NCI-H2107 treated with DMSO at 0.1 percent for 48 hours (cell line): Measurements from ENCODE around the gene RRP36.
A peak's percentile ranks its signal among the peaks of the same experiment; 100 is the strongest.
"Not testable (repeated sequence)": the region's sequence is repeated elsewhere in the genome, so short reads cannot be mapped to it uniquely, and the experiment has no call there.

Source experiments
- DNase-seq: peaks from one replicate; lab custom pipeline; 2025; ENCODE audit not compliant: unreplicated experiment; lab: John Stamatoyannopoulos, UW

The RRP36 gene

DNA sequence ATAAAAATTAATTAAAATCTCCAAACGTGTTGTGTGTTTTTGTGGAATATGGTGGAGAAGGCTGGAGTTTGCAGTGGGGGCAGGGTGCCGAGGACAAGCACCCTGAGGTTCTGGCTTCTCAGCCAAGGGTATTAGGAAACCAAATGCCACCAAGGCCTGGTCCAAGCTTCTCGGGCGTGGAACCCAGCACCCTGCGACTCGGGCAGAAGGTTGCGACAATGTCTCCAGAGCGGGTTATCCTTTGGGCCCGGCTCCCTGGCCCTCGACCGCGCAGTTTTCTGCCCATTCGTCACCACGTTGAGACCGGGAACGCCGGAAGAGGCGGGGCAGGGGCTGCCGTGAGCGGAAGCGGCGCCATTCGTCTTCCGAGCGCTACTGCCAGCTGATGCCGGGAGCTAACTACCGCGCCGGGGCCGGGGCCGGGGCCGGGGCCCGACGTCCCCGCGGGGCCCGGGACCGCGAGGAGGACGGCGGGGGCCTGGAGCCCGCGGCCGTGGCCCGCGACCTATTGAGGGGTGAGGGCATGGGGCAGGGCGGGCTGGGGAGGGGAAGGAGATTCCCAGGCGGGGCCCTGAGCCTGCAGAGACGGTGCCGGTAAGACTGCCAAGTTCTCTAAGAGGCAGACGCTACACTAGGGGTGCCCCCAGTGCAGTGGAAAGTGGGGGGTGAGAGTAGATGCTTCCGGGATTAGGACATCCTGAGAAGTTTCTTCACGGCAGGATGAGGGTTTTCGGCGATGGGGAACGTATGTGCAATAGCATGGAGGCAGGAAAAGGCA lies at the start of gene RRP36:
RRP36 (plus strand) TSS at position 354 of the 778 bp plus-strand sequence; CDS start at position 386, 32 bp downstream.
- peak; percentile 27 for DNase-seq

DNA sequence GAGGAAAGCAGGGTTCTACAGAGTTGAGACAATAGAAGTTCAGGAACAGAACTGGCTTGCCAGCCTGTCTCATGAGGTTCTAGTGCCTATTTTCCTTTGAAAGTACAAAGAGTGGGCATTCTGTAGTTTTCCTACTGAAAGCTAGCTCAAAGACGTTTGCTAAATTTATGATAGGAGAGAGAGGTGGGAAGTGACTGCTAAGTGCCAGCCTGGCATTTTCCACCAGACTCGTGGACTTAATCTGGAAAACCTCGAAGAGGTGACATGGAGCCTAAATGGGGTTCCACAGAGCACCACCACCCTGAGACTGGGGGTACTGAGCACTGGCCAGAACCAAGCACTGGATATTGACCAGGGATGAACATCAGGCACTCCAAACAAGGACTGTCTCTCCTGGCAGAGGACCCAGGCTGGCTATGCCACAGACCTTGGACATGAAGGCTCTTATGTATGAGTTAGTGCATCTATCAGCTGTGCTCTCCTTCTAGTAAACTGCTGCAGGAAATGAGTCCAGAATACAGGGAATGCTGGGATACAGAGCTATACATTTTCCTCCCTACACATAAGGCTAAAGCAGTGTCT lies 49.6 kb upstream of the RRP36 start:
- DNase-seq, result no peak

DNA sequence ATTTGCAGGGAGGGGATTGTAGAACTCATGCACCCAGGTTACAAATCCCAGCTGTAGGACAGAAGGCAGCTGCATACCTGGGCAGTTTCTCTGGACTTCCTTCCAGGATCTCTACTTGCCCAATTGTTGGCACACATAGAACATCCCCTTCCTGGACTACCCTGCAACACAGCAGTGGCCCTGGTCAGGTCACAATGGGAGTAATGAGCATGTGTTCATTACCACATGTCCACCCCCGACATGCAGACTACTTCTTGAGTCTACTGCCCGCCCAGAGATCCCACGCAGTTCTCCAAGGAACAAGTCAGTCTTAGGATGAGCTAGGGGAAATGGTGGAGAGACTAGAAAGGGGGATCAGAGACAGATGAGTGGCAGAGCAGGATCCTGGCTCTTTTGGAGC lies 47.5 kb upstream of the RRP36 start:
- no peak for DNase-seq

GRCh38 chr6:42974919-42975505 lies 46.4 kb upstream of the RRP36 start:
- no peak for DNase-seq

GRCh38 chr6:42978487-42978838 lies 43.0 kb upstream of the RRP36 start:
- no peak for DNase-seq

DNA sequence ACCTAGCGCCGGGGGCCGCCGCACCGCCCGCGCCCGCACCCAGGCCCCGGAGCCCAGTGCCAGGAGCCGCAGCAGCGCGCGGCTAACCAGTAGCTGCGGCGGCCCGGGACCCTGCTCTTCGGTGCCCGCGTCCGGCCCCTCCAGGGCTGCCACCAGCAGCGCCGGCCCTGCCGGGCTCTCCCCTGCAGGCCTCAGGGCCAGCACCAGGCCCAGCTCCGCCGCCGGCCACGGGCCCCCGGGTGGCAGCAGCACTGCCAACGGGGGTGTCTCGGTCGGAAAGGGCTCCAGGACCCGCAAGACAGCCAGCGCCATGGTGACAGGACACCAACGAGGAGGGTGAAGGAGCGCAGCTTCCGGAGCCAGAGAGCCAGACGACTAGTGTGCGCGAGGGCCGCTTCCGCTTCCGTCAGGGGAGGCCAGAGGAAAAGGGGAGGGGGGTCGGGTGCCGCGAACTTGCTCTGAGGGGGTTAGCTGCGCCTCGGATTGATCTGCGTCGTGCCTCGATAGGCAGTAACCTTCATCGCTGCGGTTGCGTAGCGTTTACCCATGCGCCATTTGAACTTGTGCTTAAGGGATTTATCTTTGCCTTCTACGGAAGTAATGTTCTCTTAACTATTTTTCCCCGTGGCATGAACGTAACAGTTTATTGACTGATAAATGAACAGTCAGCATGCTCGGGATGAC lies 42.4 kb upstream of the RRP36 start, which contains the start of gene PEX6:
PEX6 (minus strand) TSS at position 343 of the 684 bp plus-strand sequence; CDS start at position 312, 31 bp downstream.
- peak; percentile 23 for DNase-seq

DNA sequence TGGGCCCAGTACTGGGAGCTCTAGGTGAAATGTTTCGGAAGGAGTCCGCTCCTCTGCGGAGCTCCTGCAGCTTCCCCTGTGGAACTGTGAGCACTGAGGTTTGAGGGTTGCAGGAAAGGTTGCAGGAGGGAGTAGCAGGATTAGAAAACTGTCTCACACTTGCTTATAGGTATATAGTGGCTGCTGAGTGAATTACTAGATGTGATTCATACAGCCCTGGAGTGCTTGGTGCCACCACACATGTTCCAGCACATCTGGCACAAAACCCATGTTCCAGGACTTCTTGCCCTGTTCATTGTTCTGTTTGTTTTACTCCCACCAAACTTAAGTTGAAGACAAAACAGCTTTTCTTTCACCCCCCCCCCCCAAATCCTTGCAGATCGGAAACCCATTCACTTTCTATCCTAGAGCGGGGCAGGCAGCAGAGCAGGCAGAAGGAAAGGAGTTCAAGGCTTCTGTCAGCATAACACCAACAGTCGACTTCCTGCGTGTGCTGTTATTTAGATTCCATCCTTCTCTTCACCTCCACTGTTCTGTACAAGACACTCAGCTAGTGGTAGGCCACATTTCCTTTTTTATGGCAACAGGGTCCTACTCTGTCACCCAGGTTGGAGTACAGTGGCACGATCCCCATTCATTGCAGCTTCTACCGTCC lies 41.8 kb upstream of the RRP36 start:
- DNase-seq, result no peak

DNA sequence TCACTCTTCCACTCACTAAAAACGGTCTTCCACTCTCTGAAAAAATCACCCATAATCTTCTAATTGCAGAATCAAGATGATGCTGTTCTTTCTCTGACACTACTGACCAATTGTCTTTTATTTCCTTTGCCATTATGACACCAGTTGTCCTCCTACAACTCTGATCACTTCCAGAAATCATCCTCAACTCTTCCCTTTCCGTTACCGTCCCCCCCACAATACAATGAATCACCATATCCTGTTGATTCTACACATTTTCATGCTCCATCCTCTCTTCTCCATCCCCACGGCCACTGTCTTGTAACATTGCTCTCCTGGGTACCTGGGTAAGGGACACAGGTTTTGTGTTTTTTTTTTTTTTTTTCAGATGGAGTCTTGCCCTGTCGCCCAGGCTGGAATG lies 39.6 kb upstream of the RRP36 start:
- no peak for DNase-seq

DNA sequence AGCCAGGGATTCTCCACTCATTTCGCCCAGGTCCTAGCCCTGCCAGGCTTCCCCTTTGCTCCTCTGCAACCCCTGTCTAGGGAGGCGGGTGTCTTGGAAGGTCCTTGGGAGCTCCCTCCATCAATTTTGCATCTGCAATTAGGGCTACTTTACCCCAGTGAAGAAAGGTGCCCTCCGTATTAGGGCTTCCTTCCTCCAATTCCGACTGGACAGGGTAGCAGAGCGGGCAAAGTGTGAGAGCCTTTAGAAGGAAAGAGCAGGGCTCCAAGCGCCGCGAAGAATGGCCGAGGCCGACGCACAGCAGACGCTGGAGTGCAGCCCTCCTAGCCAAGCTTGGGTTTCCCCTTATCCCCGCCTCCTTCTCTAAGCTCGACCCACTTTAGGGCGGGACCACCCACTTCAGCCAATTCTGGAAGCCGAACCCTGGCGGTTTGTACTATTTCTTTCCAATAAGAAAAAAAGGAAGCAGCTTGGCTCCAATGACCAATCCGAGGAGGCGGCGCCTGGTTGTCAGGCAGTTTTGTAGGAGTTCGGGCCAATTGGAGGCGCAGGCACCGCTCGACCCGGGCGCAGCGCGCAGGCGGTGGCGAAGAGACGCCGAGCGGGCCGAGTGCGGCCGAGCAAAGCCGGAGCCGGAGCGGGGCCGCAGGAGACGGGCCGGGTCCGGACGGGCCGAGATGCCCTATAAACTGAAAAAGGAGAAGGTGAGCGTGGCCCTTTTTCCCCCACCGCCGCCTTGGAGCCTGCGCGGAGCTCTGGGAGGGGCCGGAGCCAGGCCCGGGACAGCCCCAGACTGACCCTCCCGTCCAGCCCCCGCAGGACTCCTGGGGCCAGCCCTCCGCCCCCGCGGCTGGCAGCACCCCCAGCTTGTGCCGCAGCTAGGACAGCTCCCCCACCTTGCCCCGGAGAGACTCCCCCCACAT lies 37.2 kb upstream of the RRP36 start, which contains the start of gene PPP2R5D:
PPP2R5D (plus strand) TSS at position 570 of the 923 bp plus-strand sequence; CDS start at position 678, 108 bp downstream.
- peak; percentile 95 for DNase-seq

GRCh38 chr6:42984924-42985475 lies 36.4 kb upstream of the RRP36 start:
- DNase-seq, result no peak

- DNase-seq, result no peak
Observed at GRCh38 chr6:42987533-42988451, 33.6 kb upstream of the RRP36 start.

- no peak for DNase-seq
Observed at GRCh38 chr6:42988486-42989020, 32.9 kb upstream of the RRP36 start.

DNA sequence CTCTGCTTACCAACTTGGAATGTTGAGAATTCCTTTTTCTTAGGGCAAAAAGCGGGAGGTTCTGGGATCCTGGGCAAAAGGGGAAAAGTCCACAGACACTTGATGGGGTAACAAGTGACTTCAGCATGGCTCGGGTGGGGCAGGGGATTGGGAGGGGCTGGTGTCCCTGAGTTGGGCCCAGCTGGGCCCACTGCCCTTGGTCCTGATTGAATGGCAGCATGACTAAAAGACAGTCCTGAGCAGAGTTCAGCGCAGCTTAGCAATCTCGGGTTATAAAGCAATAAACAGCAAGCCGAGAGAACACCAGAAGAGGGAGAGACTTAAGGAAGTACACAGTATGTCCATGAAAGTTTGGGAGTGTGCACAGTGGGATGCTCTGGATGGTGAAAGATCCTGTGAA lies 31.5 kb upstream of the RRP36 start:
- no peak for DNase-seq

- DNase-seq, result no peak
Observed at GRCh38 chr6:42993445-42993844, 28.0 kb upstream of the RRP36 start.

GRCh38 chr6:42996513-42996912 lies 24.9 kb upstream of the RRP36 start:
- DNase-seq, result no peak

GRCh38 chr6:42998205-42998604 lies 23.2 kb upstream of the RRP36 start:
- not testable (repeated sequence) for DNase-seq

- DNase-seq, result no peak
Observed at GRCh38 chr6:43001843-43002242, 19.6 kb upstream of the RRP36 start.

GRCh38 chr6:43005844-43006243 lies 15.6 kb upstream of the RRP36 start:
- DNase-seq, result no peak
